IPS DF 6.9 (cell line): ENCODE measurements around the gene CCL28.
"Not testable (repeated sequence)": the region's sequence is repeated elsewhere in the genome, so short reads cannot be mapped to it uniquely, and the experiment has no call there.

Experiments
- DNase-seq: peaks from one replicate; pipeline ENCODE4 v3.0.0-alpha.2; 2013; ENCODE audit warnings: low read depth, low spot score
- H3K27ac ChIP-seq: one replicate; pipeline ENCODE4 v1.5.1; 2013; ENCODE audit warnings: low read length, control low read depth
- H3K27me3 ChIP-seq: 2 replicates; pipeline ENCODE4 v1.6.1; 2013; ENCODE audit warnings: mild to moderate bottlenecking, low read length; ENCODE audit not compliant: control insufficient read depth, insufficient read depth
- H3K36me3 ChIP-seq: 2 replicates; pipeline ENCODE4 v1.6.1; 2013; ENCODE audit warnings: low read length; ENCODE audit not compliant: control insufficient read depth, insufficient read depth
- H3K4me1 ChIP-seq: 2 replicates; pipeline ENCODE4 v1.6.1; 2013; ENCODE audit warnings: low read length; ENCODE audit not compliant: control insufficient read depth, insufficient read depth
- H3K4me3 ChIP-seq: 2 replicates; pipeline ENCODE4 v1.5.1; 2013; ENCODE audit warnings: mild to moderate bottlenecking, low read length
- H3K9me3 ChIP-seq: 2 replicates; pipeline ENCODE4 v1.6.1; 2013; ENCODE audit warnings: low read length, inconsistent platforms; ENCODE audit not compliant: control insufficient read depth, insufficient read depth
- WGBS: extraction: QIAGEN DNeasy Blood & Tissue Kit; methylation state at CpG from one replicate; pipeline ENCODE4 v1.1.7; 2013; ENCODE audit warnings: mixed read lengths, missing lambda C conversion rate; ENCODE audit not compliant: insufficient read length, insufficient coverage; 5-methylcytosine and 5-hydroxymethylcytosine counted together

CCL28 gene

GRCh38 chr5:43411495-43411894 lies 696 bp downstream of the CCL28 start:
- no peak overlapping the region for H3K27ac ChIP-seq
- no peaks in the 10 kb centered on the region for H3K9me3 ChIP-seq
- H3K4me3 ChIP-seq, result no peak overlapping the region
- no CpG with 5 or more reads among the region's 3 CpGs for WGBS
- no peaks in the 10 kb centered on the region for H3K27me3 ChIP-seq
- H3K4me1 ChIP-seq, result no peaks in the 10 kb centered on the region
- H3K36me3 ChIP-seq, result no peaks in the 10 kb centered on the region
- DNase-seq, result no peak

DNA sequence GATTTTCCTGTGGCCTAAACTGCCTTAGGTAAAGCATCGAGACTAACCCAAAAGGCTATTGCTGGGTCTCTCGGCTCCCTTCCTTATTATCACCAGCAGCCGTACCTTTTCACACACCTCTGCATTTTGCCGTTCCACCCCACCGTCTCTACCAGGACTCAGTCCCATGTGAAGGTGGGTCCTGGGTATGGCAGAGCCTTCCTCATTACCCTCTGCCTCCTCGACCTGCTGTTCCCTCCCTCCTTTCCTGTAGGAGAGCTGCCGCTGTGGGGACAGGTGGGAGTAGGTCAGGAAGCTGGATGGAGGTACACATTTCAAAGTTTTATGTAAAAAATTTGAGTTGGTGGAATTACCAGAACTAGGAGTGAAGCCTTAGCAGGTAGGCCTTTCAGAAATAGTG lies 1.8 kb downstream of the CCL28 start:
- H3K4me3 ChIP-seq, result no peak overlapping the region
- DNase-seq, result no peak
- no CpG with 5 or more reads among the region's 7 CpGs for WGBS
- no peaks in the 10 kb centered on the region for H3K4me1 ChIP-seq
- no peaks in the 10 kb centered on the region for H3K9me3 ChIP-seq
- H3K27me3 ChIP-seq, result no peaks in the 10 kb centered on the region
- no peak overlapping the region for H3K27ac ChIP-seq
- H3K36me3 ChIP-seq, result no peaks in the 10 kb centered on the region

GRCh38 chr5:43409809-43410271 lies 2.4 kb downstream of the CCL28 start:
- Histone ChIP-seq H3K36me3 (no peaks in the 10 kb centered on the region), H3K4me3 (no peak overlapping the region), H3K27ac (no peak overlapping the region), H3K4me1 (no peaks in the 10 kb centered on the region), H3K27me3 (no peaks in the 10 kb centered on the region), H3K9me3 (no peaks in the 10 kb centered on the region)
- whole genome bisulfite sequencing, result no CpG with 5 or more reads among the region's 2 CpGs
- DNase-seq, result no peak

DNA sequence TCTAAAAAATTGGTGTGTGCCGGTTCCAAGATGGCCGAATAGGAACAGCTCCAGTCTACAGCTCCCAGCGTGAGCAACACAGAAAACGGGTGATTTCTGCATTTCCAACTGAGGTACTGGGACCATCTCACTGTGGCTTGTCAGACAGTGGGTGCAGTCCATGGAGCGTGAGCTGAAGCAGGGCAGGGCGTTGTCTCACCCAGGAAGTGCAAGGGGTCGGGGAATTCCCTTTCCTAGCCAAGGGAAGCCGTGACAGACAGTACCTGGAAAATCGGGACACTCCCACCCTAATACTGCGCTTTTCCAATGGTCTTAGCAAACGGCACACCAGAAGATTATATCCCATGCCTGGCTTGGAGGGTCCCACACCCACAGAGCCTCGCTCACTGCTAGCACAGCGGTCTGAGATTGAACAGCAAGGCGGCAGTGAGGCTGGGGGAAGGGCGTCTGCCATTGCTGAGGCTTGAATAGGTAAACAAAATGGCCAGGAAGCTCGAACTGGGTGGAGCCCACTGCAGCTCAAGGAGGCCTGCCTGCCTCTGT lies 9.6 kb downstream of the CCL28 start:
- H3K4me1 ChIP-seq, H3K36me3 ChIP-seq, H3K27me3 ChIP-seq, DNase-seq, H3K4me3 ChIP-seq, H3K9me3 ChIP-seq, H3K27ac ChIP-seq: not testable (repeated sequence)
- WGBS, result no CpG with 5 or more reads among the region's 16 CpGs

GRCh38 chr5:43401827-43402226 lies 10.4 kb downstream of the CCL28 start:
- Histone ChIP-seq H3K4me3 (no peak overlapping the region), H3K27ac (no peak overlapping the region), H3K36me3 (no peaks in the 10 kb centered on the region), H3K4me1 (no peaks in the 10 kb centered on the region), H3K27me3 (no peaks in the 10 kb centered on the region; the same call in 1 of the 2 replicates), H3K9me3 (no peaks in the 10 kb centered on the region)
- no CpG with 5 or more reads among the region's 1 CpG for whole genome bisulfite sequencing
- no peak for DNase-seq

DNA sequence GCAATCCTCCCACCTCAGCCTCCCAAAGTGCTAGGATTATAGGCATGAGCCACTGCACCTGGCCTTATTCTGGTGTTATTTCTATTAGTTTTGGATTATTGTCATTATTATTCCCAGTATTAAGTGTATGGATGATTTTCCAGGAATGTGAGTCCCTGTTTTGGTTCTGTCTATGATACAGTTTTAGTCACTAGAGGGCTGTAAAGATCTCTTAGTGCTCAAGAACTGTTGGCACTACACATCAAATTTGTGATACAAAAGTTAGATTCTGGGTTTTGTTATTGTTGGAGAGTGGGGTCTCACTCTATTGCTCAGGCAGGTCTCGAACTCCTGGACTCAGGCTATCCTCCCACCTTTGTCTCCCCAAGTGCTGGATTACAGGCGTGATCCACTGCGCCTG lies 12.1 kb downstream of the CCL28 start:
- no peak for DNase-seq
- H3K4me3 ChIP-seq, result no peak overlapping the region
- no peaks in the 10 kb centered on the region for H3K4me1 ChIP-seq
- H3K27ac ChIP-seq, result no peak overlapping the region
- WGBS, result no CpG with 5 or more reads among the region's 3 CpGs
- peaks cover 1% of the 10 kb centered on the region; the same call in 1 of the 2 replicates for H3K27me3 ChIP-seq
- H3K36me3 ChIP-seq, result no peaks in the 10 kb centered on the region
- H3K9me3 ChIP-seq, result no peaks in the 10 kb centered on the region

GRCh38 chr5:43396762-43397304 lies 15.4 kb downstream of the CCL28 start:
- H3K4me3 ChIP-seq, result peak overlapping the region; percentile 62; the same call in 1 of the 2 replicates

GRCh38 chr5:43390471-43390870 lies 21.7 kb downstream of the CCL28 start:
- DNase-seq, result no peak

More at GRCh38 chr5:43396762-43397304, 15.4 kb downstream of the CCL28 start:
- no peak overlapping the region for H3K27ac ChIP-seq
- H3K4me1 ChIP-seq, result no peaks in the 10 kb centered on the region
- no peak for DNase-seq
- H3K27me3 ChIP-seq, result peaks cover 1% of the 10 kb centered on the region; the same call in 1 of the 2 replicates
- WGBS, result no CpG with 5 or more reads among the region's 53 CpGs
- H3K9me3 ChIP-seq, result no peaks in the 10 kb centered on the region
- H3K36me3 ChIP-seq, result no peaks in the 10 kb centered on the region

DNA sequence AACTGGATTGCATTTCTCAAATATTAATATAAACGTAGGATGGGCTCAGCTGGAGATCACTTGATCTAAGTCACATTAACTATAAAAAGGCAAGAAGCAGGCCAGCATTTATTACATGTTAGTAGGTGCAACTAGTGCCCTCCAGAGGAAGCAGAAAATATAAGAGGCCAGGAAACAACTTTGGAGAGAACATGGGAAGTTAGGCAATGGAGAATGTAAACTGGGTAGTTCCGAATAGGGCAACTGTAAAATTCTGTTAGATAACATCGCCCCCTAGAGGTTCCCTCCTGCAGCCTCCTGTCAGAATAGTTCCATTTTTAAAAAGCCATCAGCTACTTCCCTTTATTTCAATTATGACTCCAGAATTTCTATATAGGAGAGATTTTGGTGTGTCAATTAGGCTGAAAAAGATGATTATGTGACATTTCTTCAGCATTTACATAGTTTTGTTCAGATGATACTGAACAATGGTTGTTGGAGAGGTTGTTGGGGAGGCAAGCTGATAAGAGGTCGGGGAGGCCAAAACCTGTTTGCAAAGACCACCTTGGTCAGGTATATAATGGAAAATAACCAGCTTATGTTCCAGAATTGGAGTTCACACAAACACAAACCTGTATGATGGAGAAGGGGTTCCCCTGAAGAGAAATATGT lies 22.4 kb downstream of the CCL28 start:
- H3K27ac ChIP-seq, result no peak overlapping the region
- H3K36me3 ChIP-seq, result no peaks in the 10 kb centered on the region
- DNase-seq, result peak; percentile 55
- H3K4me3 ChIP-seq, result no peak overlapping the region
- H3K9me3 ChIP-seq, result no peaks in the 10 kb centered on the region
- H3K4me1 ChIP-seq, result no peaks in the 10 kb centered on the region
- no peaks in the 10 kb centered on the region for H3K27me3 ChIP-seq
- WGBS, result no CpG with 5 or more reads among the region's 4 CpGs

More at GRCh38 chr5:43390471-43390870, 21.7 kb downstream of the CCL28 start:
- WGBS, result no CpG with 5 or more reads among the region's 1 CpG
- Histone ChIP-seq H3K4me3 (no peak overlapping the region), H3K36me3 (no peaks in the 10 kb centered on the region), H3K4me1 (no peaks in the 10 kb centered on the region), H3K27me3 (no peaks in the 10 kb centered on the region), H3K9me3 (no peaks in the 10 kb centered on the region), H3K27ac (no peak overlapping the region)

GRCh38 chr5:43386960-43387362 lies 25.2 kb downstream of the CCL28 start:
- Histone ChIP-seq H3K9me3 (no peaks in the 10 kb centered on the region), H3K4me1 (no peaks in the 10 kb centered on the region), H3K4me3 (no peak overlapping the region), H3K36me3 (no peaks in the 10 kb centered on the region), H3K27ac (no peak overlapping the region), H3K27me3 (no peaks in the 10 kb centered on the region)
- no CpG with 5 or more reads among the region's 3 CpGs for WGBS
- DNase-seq, result no peak
